ENCODE results near the gene HIVEP3.
A peak's percentile ranks its signal among the peaks of the same experiment; 100 is the strongest.

Gene HIVEP3

DNA sequence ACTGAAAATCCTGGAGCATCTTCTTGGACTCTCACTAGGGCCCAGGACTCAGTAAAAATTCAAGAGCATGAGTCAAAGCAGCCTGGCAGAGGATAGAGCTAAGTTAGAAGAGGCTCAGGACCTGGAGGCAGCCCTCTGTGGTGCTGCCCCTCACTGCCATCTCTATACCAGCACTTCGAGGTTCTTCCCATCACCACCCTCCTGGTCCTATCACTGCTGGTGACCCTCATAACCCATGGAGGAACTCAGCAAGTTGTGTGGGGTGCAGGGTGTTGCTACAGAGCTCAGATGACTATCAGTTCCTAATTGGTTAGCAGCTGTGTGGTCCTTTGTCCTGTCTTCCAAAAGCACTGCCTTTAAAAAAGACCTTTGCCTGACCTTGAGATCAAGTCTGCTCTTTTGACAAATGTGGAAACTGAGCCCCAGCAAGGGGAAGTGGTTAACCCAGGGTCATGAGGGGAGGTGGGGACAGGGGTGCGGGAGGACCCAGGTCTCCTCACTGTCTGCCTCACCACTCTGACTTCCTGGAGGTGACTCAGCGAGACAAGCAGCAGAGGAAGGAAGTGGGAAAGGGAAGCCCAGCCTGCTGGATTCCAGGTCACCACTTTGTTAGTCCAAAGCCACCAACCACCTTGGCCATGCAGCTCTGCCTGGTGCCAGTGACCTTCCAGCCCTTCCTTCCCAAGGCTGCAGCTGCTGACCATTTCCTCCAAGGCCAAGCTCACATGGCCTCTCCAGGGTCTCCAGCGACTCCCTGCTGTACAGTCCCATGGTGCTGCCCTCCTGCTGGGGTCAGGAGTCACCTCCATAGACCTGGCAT lies 234.8 kb downstream of the HIVEP3 start:
- no peak for TF ChIP-seq CTCF (conservative IDR thresholded peaks at IDR 0.05; ENCODE audit: low read length)
- no peak for DNase-seq (ENCODE audit: low read depth)
- H3K4me3 ChIP-seq (ENCODE audit: low read length): no peak overlapping the region

DNA sequence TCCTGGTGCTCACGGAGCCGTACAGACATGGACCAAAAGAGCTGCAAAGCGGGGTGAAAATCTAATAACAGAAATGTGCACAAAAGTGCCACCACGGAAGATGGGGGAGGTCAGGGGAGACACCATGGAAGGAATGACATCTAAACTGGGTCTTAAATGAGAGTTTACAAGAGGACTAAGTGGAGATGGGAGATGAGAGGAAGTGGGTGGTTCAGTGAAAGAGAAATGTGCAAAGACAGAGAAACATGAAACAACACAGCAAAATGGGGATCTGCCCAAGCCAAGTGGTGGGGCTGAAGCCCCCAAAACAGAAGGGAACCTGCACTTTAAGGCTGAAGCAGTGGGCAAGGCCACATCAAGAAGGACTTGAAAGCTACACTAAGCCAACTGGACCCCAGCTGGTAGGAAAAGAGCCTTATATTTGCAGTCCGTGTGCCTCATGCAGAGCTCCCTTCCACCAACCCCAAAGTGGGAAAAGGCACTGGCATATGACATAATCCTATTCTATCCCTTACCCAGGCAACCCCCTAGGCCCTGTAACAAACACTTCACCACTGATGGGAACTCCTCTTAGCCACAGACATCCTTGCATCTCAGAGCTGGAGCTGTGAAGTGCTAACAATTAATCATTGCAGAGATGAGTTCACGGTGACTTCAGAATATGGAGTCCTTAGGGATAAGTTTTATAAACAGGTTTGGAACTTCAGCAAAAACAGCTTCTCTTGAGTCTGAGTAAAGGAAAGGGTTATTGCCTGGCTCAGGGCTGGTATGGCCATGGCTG lies 235.7 kb downstream of the HIVEP3 start:
- DNase-seq (ENCODE audit: low read depth): peak; percentile 55
- TF ChIP-seq CTCF (conservative IDR thresholded peaks at IDR 0.05; ENCODE audit: low read length): no peak
- H3K4me3 ChIP-seq (ENCODE audit: low read length): no peak overlapping the region

GRCh38 chr1:41682149-41682548 lies 236.6 kb downstream of the HIVEP3 start:
- DNase-seq (ENCODE audit: low read depth): no peak
- no peak for TF ChIP-seq CTCF (conservative IDR thresholded peaks at IDR 0.05; ENCODE audit: low read length)
- H3K4me3 ChIP-seq (ENCODE audit: low read length): no peak overlapping the region

- DNase-seq (ENCODE audit: low read depth): peak; percentile 79
- no peak for TF ChIP-seq CTCF (conservative IDR thresholded peaks at IDR 0.05; ENCODE audit: low read length)
- no peak overlapping the region for H3K4me3 ChIP-seq (ENCODE audit: low read length)
Observed at GRCh38 chr1:41681331-41682098, 237.2 kb downstream of the HIVEP3 start.

DNA sequence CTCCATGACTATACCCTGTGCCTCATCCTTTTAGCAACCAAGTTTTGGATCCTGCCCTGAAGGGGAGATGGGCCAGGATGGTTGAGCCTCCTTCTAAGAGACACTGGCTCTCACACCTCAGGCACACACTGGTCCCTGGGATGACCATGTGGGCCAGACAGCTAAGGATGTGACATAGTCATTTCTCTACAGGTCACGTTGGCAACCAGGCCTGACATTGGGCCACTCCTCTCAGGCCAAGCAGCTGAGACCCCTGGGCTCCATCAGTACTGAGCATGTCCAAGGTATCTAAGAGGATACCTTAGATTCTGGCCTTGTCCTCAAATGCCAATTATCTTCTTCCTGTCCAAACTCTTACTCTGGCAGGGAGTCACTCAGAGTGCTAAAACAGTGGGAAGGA lies 238.7 kb downstream of the HIVEP3 start:
- DNase-seq (ENCODE audit: low read depth): no peak

GRCh38 chr1:41679531-41679930 lies 239.2 kb downstream of the HIVEP3 start:
- no peak overlapping the region for H3K4me3 ChIP-seq (ENCODE audit: low read length)
- TF ChIP-seq CTCF (conservative IDR thresholded peaks at IDR 0.05; ENCODE audit: low read length): no peak
- no peak for DNase-seq (ENCODE audit: low read depth)

More for the DNA sequence above, 238.7 kb downstream of the HIVEP3 start:
- no peak overlapping the region for H3K4me3 ChIP-seq (ENCODE audit: low read length)
- TF ChIP-seq CTCF (conservative IDR thresholded peaks at IDR 0.05; ENCODE audit: low read length): no peak

Data from AG10803 (cell line).